AG09309 (cell line): Measurements from ENCODE around the gene UQCC2.

Experiments
- DNase-seq: peaks from one replicate; pipeline ENCODE4 v3.0.0-alpha.2; 2010; ENCODE audit warnings: low read depth
- H3K4me3 ChIP-seq: 2 replicates; pipeline ENCODE4 v1.5.1; 2011; ENCODE audit warnings: mild to moderate bottlenecking, low read depth, low read length, moderate library complexity; ENCODE audit not compliant: control insufficient read depth
- TF ChIP-seq, protein P1 (sequence below): IDR thresholded peaks from 2 replicates; pipeline ENCODE4 v1.5.1; 2011; ENCODE audit warnings: mild to moderate bottlenecking, low read depth, low read length, inconsistent platforms; ENCODE audit not compliant: insufficient read depth, control insufficient read depth; ENCODE audit errors: missing control alignments

The UQCC2 gene

GRCh38 chr6:33748841-33749240 is 37.3 kb upstream of the UQCC2 start:
- no peak for DNase-seq
- no peak overlapping the region for H3K4me3 ChIP-seq
- TF ChIP-seq, protein P1, sequence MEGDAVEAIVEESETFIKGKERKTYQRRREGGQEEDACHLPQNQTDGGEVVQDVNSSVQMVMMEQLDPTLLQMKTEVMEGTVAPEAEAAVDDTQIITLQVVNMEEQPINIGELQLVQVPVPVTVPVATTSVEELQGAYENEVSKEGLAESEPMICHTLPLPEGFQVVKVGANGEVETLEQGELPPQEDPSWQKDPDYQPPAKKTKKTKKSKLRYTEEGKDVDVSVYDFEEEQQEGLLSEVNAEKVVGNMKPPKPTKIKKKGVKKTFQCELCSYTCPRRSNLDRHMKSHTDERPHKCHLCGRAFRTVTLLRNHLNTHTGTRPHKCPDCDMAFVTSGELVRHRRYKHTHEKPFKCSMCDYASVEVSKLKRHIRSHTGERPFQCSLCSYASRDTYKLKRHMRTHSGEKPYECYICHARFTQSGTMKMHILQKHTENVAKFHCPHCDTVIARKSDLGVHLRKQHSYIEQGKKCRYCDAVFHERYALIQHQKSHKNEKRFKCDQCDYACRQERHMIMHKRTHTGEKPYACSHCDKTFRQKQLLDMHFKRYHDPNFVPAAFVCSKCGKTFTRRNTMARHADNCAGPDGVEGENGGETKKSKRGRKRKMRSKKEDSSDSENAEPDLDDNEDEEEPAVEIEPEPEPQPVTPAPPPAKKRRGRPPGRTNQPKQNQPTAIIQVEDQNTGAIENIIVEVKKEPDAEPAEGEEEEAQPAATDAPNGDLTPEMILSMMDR = no peak

- no peak for DNase-seq
- no peak overlapping the region for H3K4me3 ChIP-seq
- TF ChIP-seq, protein P1 = no peak
Observed at GRCh38 chr6:33747823-33748222, 36.3 kb upstream of the UQCC2 start.

- TF ChIP-seq, protein P1 = no peak
- H3K4me3 ChIP-seq = no peak within 1 kb of the TSS
- DNase-seq = no peak
Observed at GRCh38 chr6:33746651-33747100, 35.2 kb upstream of the UQCC2 start, which contains the start of gene IP6K3. IP6K3 (minus strand) TSS chr6:33746905; CDS start chr6:33735476, 11,429 bp downstream.

DNA sequence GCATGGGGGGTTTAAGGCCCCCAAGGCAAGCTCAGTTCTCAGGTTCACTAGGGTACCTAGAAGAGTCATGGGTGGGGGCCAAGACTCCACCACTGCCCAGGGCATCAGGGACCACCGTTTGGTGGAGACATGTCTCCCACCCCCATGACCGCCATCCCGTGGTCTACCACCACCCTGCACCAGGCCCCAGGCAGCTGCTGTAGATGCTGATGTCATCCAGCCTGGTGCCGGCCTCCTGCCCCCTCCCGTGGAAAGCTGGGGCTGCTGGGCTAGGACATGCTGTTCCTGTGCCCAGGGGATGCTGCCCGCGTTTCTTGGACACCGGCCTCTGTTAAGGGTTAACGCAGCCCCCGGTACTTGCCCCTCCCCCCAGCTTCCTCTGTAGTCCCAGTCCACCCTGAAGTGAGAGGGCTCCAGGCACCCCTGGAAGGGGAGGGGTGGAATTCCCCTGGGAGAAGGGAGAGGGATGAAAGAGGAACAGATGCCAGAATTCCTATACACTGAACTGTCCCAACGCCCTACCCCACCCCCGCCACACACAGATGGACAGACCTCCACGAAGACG is 34.6 kb upstream of the UQCC2 start:
- DNase-seq = no peak
- TF ChIP-seq, protein P1 = peak; percentile 2
- H3K4me3 ChIP-seq = no peak overlapping the region

DNA sequence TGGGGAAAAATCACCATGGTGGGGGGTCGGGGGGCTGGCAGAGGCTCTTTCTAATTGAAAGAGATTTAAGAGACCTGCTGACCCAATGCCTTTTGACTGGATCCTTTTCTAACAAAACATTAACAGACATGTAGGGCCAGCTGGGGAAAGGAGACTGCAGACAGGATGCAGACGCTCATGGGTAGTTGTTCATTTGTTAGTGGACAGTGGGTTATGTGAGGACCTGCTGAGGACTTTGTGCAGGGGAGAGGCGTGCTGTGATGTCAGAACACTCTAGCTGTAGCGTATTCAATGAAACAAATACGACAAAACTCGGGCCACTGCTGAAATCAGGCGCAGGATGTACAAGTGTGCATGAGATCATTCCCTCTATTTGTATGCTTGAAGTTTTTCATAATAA is 34.0 kb upstream of the UQCC2 start:
- no peak overlapping the region for H3K4me3 ChIP-seq
- TF ChIP-seq, protein P1 = no peak
- DNase-seq = no peak

GRCh38 chr6:33744895-33745546 is 33.5 kb upstream of the UQCC2 start:
- H3K4me3 ChIP-seq = no peak overlapping the region
- DNase-seq = no peak
- TF ChIP-seq, protein P1 = no peak
